ENCODE results near the gene AMPD3.

Gene AMPD3

DNA sequence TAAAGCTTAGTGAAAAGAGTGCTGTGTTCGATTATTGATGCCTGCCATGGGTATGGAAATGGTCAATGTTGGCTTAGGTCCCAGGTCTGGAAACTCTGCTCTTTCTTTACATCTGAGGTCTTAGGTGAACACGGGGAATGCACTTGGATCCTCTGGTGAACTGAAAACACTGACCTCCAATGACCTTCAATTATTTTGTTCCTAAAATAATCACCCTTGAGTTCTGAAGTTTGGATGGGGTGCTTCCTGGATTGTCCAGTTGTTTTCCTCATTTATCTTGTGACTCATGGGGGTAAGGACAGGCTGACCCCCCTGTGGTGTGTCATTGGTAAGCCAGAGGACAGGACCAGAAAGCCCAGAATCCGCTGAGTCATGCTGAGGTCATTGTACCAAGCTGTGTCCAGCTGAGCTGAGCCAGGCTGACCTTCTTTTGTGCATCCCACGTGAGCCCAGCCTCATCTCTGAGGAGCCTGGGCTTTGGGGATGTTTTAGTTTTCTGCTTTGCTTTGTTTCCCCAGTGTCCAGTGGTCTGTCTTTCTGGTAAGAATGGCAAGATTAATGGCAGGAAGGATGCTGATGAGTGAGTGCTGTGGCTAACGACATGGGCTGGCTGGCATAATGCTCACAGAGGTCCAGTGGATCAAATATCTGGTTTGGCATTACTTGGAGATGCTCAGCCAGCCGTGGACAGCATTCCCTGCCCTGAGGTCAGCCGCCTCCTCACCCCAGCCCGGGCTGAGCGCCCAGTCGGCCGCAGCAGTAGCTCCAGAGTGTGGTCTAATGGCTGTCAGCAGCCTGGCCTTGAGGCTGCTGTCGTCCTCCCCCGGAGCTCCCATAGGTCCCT, 35.6 kb downstream of the AMPD3 start:
- FAIRE-seq: no peak

DNA sequence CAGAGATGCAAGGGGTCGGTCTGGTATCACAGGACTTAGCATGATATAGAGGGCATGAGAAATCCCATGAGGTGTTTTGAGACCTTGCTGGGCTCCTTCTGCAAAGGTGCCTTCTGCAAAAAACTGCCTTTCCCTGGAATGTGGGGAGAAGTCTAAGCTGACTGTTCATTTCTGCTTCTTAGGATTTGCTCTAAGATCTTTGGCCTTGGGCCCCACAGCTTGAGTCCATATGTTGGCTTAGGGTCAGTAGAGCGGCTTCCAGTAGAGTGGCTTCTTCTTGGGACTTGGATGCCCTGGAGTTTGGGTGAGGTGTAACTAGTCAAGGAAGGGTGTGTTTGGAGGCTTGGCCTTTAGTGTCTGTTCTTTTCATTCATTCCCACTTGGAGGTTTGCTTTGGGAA, 37.0 kb downstream of the AMPD3 start:
- FAIRE-seq: no peak

DNA sequence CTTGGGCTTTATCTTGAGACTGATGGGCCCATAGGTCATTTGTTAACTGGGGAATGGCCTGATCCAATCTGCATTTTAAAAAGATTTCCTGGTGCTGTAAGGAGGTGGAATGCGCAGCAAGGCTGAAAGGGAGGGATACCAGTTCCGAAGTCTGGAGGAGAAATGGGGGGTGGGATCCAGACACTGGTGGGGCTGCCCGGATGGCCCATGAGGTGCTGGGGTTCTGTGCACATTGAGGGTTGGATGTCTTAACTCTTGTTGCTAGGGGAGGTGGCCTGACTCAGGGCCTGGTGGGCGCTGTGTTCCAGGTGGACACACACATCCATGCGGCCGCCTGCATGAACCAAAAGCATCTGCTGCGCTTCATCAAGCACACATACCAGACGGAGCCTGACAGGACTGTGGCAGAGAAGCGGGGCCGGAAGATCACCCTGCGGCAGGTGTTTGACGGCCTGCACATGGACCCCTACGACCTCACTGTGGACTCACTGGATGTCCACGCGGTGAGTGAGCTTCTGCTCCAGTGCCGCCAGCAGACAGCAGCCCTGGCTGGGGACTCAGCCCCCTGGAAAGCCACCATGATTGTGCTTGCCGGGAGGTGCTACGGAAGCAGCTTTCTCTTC, 38.1 kb downstream of the AMPD3 start:
- FAIRE-seq: no peak

DNA sequence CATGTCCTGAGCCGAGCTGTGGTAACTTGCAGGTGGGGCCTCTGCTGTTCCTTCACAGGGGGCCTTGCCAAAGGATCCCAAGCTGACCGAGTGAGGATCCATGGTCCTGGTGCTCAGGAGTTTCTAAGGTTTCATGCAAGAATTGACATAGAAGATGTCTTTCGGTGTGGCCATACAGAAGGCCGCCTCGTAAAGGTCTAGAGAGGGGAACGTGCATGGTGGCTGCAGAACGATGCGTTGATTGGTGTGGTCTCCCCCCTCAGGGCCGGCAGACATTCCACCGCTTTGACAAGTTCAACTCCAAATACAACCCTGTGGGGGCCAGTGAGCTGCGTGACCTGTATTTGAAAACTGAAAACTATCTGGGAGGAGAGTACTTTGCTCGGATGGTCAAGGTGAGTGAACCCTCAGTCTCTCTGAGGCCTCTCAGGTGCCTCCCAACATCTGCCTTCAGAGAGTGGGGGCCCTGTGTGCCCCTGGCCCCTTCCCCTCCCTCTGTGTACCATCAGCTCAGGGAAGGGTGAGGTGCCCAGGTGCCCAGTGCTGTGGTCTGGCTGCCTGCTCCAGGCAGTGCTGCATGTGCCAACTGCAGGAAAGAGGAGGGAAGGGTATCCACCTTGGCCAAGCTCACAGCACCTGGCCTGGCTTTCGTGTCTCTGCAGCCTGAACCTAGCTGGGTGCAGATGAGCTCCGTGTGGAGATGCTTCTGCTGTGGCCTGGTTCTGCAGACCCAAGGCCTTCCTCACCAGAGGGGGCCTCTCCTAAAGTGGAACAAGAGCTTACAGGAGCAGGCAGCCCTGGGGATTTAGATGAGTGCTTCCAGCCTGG, 39.8 kb downstream of the AMPD3 start:
- FAIRE-seq: no peak

DNA sequence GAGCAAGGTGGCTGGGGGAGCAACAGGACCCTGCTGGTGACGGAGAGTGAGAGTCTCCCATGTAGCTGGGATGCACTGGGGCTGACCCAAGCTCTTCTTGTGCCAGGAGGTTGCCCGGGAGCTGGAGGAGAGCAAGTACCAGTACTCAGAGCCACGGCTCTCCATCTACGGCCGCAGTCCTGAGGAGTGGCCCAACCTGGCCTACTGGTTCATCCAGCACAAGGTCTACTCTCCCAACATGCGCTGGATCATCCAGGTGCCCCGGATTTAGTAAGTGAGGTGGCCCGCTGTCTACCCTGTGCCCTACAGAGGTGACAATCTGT, 40.4 kb downstream of the AMPD3 start:
- FAIRE-seq: no peak

DNA sequence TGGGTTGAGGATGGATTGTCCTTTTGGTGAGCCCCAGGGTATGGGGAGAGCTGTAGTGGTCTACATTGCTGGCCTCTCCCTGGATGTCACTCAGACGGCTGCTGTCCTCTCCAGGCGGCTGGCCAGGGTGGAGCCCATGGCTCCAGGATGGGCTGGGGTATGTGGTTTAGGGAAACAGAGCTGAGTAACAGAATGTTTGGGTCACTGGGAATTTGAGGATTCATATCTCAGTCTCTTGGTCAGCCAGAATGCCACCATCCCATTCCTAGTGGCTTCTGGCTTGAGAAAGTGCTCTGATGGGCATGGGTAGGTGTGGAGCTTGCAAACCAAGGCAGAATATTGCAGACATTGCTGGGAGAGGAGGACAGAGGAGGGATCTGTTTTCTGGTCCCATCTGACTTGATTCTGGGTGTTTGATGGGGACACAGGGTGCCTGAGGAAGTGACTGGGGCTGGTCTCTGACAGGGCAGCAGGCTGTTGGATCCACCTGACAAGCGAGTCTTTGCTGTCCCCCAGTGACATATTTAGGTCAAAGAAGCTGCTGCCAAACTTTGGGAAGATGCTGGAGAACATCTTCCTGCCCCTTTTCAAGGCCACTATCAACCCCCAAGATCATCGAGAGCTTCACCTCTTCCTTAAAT, 41.4 kb downstream of the AMPD3 start:
- no peak for FAIRE-seq

DNA sequence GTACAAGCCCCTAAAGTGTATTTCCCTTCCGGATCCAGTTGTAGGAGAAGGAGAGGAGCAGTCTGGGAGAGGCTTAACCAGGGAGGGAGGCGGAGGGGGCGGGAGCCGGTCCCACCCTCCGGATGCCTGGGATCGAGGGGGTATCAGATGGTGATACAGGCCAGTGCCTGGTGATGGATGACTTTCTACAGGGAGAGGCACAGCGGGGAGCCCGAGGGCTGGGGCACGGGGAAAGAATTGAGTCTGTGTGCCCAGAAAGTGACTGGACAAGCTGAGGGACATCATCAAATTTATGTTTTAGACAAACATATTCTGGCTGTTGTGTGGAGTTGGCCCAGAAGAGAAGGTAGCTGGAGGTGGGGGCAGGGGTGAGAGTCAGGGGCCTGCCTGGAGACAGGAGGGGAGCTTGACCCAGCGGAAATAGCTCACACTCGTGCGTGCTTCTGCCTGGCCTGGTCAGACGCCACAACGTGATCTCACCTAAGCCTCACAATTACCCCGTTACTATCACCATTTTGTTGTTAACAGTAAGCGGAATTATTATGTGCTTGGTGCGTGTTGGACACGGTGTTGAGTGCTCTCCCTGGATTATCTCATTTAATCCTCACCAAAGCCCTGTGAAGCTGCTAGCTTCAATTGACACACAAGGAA, 42.4 kb downstream of the AMPD3 start:
- no peak for FAIRE-seq

DNA sequence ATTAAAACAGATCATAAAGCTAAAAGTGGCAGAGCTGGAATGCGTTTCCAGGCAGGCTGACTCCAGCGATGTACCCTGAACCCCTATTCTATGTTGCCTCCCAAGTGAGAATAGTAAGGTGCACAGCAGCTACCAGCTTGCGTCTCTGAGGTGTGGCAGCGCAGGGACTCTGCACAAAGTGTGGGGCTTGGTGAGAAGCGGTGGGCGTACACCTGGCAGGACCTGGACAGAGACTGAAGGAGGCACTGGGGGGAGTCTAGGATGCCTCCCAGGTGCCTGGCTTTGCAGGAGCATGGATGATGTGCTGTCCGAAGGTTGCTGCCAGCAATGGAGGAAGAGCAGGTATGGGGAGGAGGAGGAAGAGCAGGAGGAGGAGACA, 42.9 kb downstream of the AMPD3 start:
- FAIRE-seq: no peak

DNA sequence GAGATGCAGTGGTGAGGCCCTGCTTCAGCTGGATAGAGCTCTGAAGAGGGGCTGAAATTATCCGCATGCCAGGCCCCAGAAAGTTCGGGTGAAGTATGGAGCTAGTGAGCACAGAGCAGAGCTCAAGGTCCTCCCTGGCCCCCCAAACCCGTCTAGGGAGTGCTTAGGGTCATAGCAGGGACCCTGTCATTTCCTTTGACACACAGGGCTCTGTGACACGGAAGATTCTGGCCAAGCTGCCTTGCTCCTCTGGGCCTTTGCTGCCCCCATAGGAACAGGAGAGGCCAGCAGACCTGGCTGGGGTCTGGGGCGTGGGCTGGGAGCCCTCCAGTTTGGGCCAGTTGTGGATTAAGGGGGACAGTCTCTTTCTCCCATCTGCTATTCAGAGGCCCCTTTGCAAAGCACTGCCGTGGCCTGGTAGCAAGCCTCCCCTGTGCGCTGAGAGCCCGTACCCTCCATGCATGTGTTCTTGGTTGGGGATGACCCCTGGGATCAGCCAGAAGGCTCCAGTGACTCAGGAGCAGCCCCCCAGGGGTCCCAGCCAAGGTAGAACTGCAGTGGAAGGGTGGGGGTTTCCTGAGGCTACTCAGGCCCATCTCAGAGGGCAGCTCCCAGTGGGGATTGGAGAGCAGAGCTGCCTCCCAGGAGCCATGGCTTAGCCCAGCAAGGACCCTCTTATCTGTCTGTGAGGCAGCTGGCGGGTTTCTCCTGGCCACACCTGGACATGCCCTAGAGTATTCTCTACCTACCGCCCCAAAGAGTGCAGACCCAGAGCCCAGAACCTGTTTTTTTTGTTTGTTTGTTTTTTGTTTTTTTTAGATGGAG, 43.6 kb downstream of the AMPD3 start:
- FAIRE-seq: no peak

DNA sequence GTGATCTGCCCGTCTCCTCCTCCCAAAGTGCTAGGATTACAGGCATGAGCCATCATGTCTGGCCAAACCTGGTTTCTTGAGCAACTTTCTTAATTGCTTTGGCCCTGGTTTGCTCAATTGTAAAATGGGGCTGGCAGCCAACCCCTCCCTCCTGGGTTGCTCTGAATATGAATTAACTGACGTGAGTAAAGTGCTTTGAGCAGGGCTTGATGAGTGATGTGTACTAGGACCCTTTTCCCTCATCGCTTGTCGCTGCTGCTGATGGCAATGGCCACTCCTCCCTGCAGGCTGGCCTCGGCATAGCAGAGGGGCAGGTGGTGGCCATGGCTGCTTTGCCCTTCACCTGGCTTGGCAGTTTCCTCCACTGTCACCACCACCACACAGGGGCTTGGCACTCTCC, 44.4 kb downstream of the AMPD3 start:
- FAIRE-seq: no peak

DNA sequence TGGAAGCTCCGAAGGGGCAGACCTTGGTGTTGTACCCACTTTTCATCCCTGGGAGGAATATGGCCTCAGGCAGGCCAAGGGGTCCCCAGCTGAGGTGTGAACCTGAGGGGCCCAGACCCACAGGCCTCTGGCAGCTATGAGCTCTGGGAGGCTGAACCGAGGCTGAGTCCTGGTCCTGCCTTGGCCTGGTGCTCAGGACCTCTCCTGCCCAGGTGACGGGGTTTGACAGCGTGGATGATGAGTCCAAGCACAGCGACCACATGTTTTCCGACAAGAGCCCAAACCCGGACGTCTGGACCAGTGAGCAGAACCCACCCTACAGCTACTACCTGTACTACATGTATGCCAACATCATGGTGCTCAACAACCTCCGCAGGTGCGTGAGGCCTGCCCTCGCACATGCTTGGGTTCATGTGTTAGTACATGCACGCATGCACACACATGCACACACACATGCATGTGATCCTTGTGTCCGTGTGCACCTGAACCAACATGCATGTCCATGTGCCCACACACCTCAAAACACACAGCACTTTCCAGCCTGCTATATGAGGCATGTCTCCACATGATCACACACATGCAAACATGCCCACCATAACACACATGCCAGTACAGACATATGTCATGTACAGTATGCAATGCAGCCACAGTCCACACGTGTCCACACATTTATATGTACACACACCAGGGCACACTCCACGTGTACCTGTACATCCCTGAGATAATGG, 45.0 kb downstream of the AMPD3 start:
- no peak for FAIRE-seq

DNA sequence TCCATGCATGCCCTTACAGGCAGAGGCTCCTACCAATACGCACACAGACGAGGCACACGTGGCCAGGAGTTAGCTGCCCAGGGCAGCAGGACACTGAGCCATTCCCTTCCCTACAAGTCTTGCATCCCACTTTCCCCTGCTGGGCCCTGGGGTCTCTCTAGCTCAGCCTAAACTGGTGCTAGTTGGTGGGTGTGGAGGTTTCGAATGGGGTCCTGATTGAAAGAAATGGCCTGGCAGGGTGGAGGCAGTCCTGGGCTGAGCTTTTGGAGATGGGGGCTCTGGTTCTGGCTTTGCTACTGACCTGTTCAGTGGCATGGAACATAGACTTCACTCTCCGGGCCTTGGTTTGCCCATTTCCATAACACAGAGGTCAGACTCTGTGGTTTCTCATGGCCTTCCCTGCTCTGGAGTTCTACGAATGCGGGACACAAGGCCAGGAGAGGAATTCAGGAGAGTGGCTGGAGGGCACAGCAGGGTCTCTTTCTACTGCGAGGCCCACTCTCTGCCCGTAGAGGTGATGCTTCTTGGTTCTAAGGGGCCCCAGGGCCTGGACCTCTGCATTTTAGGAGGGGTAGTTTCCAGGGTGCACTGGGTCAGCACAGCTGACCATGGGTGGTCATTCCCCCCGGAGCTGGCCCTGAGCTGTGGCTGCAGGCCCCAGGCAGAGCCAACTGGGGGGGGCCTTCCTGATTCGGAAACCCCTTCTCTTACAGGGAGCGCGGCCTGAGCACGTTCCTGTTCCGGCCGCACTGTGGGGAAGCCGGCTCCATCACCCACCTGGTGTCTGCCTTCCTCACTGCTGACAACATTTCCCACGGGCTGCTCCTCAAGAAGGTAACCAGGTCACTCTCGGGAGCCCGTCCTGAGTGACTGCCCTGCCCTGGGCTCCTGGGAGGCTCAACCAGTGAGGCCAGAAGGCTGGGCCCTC, 46.0 kb downstream of the AMPD3 start:
- no peak for FAIRE-seq

DNA sequence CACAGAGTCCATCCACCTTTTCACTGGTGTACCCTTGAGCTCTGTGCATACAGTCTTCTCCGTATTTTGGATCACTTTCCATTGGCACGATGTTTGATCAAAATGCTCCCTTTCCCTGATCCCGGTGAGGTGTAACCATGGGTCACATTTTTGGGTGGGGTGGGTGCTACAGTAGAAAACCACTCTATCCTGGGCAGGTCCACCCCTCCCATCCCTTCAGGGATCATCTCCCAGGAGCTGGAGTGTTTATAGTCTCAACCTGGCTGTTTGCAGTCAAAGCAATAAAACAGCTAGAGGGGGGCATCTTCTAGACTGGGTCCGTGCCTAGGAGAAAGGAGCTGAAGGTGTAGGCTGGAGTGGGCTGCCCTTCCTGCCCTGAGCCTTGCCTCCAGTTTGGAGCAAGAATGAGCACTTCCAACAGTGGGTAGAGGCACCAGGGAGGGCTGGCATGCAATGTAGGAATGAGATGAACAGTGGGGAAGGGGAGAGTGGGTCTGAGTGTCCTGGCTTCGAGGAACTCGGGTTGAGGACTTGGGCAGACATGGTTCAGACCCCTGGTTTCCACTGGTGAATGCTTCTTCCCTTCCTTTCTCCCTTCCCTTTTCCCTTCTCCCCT, 47.1 kb downstream of the AMPD3 start:
- no peak for FAIRE-seq

DNA sequence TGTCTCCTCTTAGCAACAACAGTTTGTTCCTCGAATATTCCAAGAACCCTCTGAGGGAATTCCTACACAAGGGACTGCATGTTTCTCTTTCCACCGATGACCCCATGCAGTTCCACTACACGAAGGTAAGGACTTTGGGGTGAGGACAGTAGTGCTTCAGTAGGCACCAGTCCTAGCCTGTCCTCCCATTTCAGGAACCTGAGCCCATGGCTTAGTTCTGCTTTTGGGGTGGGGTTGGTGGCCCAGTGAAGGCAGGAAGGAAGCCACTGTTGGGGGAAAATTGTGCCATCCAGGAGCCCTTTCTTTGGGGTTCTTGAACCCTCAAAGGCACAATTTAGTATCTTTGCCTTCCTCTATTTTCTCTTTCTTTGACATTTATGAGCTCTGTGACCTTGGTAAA, 47.7 kb downstream of the AMPD3 start:
- no peak for FAIRE-seq

DNA sequence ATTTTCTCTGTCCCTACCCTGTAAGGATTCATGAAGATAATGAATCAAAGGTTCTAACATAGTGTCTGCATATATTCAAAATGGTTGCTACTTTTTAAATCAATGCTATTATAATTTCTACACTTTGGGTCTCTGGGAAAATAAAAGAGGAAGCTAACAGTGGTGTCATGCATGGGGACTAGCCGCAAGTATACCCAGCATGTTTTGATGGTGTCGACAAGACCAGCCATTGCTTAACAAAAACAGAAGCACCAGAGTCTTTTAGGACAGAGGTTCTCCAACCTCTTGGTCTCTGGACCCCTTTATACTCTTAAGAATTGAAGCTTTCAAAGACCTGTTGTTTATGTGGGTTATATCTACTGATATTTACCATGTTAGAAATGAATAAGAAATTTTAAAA, 48.2 kb downstream of the AMPD3 start:
- no peak for FAIRE-seq

DNA sequence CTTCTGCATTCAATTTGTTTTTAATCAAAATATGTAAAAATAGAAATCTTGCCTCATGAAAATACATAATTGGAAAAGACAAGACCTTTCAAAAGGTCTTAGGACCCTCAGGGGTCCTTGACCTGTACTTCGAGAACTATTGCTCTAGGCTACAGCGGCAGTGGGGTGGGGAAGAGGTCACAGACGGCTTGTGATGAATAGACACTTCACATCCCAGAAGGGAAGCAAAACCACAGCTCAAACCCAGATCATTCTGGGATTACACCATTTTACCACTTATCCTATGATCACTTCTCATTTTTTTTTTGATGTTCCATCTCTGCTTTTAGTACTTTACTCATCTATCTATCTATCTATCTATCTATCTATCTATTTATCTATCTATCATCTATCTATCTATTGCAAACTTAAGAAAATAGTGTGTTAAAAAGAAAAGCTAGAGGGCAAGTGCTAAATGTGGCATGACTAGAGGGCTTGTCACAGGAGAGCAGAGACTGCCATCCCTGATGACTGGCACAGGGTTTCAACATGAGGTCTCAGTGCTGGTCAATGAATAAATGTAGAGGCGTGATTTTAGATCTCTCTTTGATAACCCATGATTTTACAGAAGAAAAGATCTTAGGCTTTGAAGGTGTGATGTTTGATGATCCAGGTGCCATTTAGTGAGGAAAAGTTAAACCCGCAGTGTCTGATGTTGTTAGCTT, 48.9 kb downstream of the AMPD3 start:
- no peak for FAIRE-seq

DNA sequence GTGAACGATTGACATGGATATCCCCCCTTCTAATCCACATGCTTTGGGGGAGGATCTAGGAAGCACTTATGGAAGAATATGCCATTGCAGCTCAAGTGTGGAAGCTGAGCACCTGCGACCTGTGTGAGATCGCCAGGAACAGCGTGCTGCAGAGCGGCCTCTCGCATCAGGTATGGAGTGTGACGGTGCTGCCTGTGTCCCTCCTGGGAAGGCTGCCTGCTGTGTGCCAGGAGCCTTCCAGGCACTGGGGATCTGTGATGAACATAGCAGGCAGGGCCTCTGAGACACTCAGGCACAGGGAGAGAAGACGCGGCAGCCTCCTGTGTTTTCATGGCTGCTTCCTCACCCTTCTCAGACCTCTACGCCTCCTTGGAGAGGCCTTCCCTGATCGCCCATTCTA, 49.4 kb downstream of the AMPD3 start:
- FAIRE-seq: no peak

DNA sequence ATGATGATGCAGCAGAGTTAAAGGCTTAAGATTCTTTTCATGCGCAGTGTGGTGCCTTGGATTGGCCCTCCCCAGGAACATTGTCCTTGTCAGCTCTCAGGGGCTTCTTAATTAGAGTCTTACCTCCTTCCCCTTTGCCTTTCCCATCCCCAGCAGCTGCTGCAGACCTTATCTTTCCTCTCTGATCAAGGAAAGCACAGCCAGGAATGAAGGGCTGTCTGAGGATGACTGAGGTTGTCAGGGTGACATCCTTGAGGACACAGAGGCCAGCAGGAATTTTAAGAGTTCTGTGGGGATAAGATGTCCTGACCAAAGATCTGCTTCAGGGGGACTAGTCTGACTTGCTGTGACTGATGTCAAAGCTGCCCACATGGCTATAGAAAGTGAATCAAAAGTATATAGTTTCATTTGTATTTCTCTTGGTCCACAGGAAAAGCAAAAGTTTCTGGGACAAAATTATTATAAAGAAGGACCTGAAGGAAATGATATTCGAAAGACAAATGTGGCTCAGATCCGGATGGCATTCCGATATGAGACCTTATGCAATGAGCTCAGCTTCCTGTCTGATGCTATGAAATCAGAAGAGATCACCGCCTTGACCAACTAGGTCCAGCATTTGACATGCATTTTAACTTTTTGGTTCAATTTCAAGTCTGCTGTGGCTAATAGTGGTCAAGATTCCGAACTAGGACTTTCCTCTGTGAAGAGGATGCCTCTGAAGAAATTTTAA, 50.4 kb downstream of the AMPD3 start:
- FAIRE-seq: no peak

Data from islet of Langerhans (tissue), 1 donor.